HEK293 (cell line): ENCODE measurements around the gene IRGM.

Experiments
- CTCF ChIA-PET: fragments of 350-600 bp; formaldehyde crosslinking; extraction: SDS; loops from one replicate; lab custom pipeline; 2021; ENCODE audit warnings: antibody characterized with exemption; lab: Yijun Ruan, JAX
- POLR2A ChIA-PET: fragments of 300-600 bp; formaldehyde crosslinking; extraction: SDS; loops from one replicate; lab custom pipeline; 2020; ENCODE audit warnings: antibody characterized with exemption, inconsistent platforms; lab: Yijun Ruan, JAX
- H3K27ac ChIP-seq: fragments of 200-500 bp; sonication (Bioruptor generic); 2 replicates; pipeline ENCODE4 v1.5.1; 2014; ENCODE audit warnings: low read depth, low read length, control low read depth, inconsistent platforms; ENCODE audit errors: extremely low read depth
- H3K36me3 ChIP-seq, 2 experiments: fragments of 200-500 bp in 1 of 2; sonication (Bioruptor generic) in 1 of 2; 1 replicate in 1 of 2; 2 replicates in 1 of 2; pipeline ENCODE4 v1.5.1; 2014 to 2017; ENCODE audit warnings: inconsistent platforms in 2 of 2, low read length in 2 of 2; ENCODE audit not compliant: control insufficient read depth in 2 of 2, insufficient read depth in 1 of 2
- H3K4me1 ChIP-seq: fragments of 200-500 bp; sonication (Bioruptor generic); 2 replicates; pipeline ENCODE4 v1.5.1; 2014; ENCODE audit warnings: mild to moderate bottlenecking, low read length, inconsistent platforms; ENCODE audit not compliant: control insufficient read depth, insufficient read depth
- H3K4me3 ChIP-seq: 2 replicates; pipeline ENCODE4 v1.5.1; 2011; ENCODE audit warnings: low read depth, mild to moderate bottlenecking, control low read depth, low read length, moderate library complexity
- H3K9me3 ChIP-seq: fragments of 200-500 bp; sonication (Bioruptor generic); 2 replicates; pipeline ENCODE4 v1.5.1; 2014; ENCODE audit warnings: low read depth, low read length, inconsistent platforms; ENCODE audit not compliant: control insufficient read depth, insufficient read depth
- GFI1B ChIP-seq: fragments of 450-650 bp; formaldehyde crosslinking; IDR thresholded peaks from 2 replicates; pipeline ENCODE4 v1.5.1; 2016; ENCODE audit warnings: missing biosample characterization, missing genetic modification characterization
- HOXC10 ChIP-seq: sonication (generic); formaldehyde crosslinking; IDR thresholded peaks from 2 replicates; pipeline ENCODE4 v1.8.1; 2023; ENCODE audit warnings: mild to moderate bottlenecking, missing genetic modification reagents
- KLF1 ChIP-seq: fragments of 450-650 bp; formaldehyde crosslinking; IDR thresholded peaks from 2 replicates; pipeline ENCODE4 v1.5.1; 2016; ENCODE audit warnings: missing biosample characterization, missing genetic modification characterization
- PRDM1 ChIP-seq: fragments of 450-650 bp; formaldehyde crosslinking; IDR thresholded peaks from 2 replicates; pipeline ENCODE4; 2016; ENCODE audit warnings: missing biosample characterization, missing genetic modification characterization
- SP2 ChIP-seq: fragments of 450-650 bp; formaldehyde crosslinking; IDR thresholded peaks from 2 replicates; pipeline ENCODE4 v1.5.1; 2016; ENCODE audit warnings: missing biosample characterization, missing genetic modification characterization
- ZBTB44 ChIP-seq: fragments of 450-650 bp; IDR thresholded peaks from 2 replicates; pipeline ENCODE4 v1.5.1; 2018; ENCODE audit warnings: missing biosample characterization, mild to moderate bottlenecking, missing genetic modification characterization
- ZBTB7A ChIP-seq: fragments of 450-650 bp; formaldehyde crosslinking; IDR thresholded peaks from 2 replicates; pipeline ENCODE4 v1.5.1; 2016; ENCODE audit warnings: low read depth, missing biosample characterization, missing genetic modification characterization
- ZFHX2 ChIP-seq: fragments of 450-650 bp; formaldehyde crosslinking; conservative IDR thresholded peaks from 2 replicates; pipeline ENCODE4 v1.5.1; 2016; ENCODE audit warnings: missing biosample characterization, missing genetic modification characterization
- ZNF174 ChIP-seq: fragments of 450-650 bp; formaldehyde crosslinking; IDR thresholded peaks from 2 replicates; pipeline ENCODE4 v1.5.0; 2017; ENCODE audit warnings: missing biosample characterization, mild to moderate bottlenecking, missing genetic modification characterization
- ZNF175 ChIP-seq: fragments of 450-650 bp; formaldehyde crosslinking; IDR thresholded peaks from 2 replicates; pipeline ENCODE4 v1.5.1; 2016; ENCODE audit warnings: missing biosample characterization, missing genetic modification characterization
- ZNF37A ChIP-seq: fragments of 450-650 bp; IDR thresholded peaks from 2 replicates; pipeline ENCODE4 v1.5.1; 2018; ENCODE audit warnings: missing biosample characterization, missing genetic modification characterization
- ZNF416 ChIP-seq: fragments of 450-650 bp; formaldehyde crosslinking; IDR thresholded peaks from 2 replicates; pipeline ENCODE4 v1.5.1; 2016; ENCODE audit warnings: missing biosample characterization, missing genetic modification characterization
- ZNF473 ChIP-seq: fragments of 450-650 bp; formaldehyde crosslinking; IDR thresholded peaks from 2 replicates; pipeline ENCODE4 v1.5.1; 2017; ENCODE audit warnings: missing biosample characterization, missing genetic modification characterization
- ZNF510 ChIP-seq: fragments of 450-650 bp; formaldehyde crosslinking; IDR thresholded peaks from 2 replicates; pipeline ENCODE4 v1.5.1; 2018; ENCODE audit warnings: mild to moderate bottlenecking, missing genetic modification characterization, missing biosample characterization; ENCODE audit not compliant: insufficient replicate concordance
- ZNF610 ChIP-seq: fragments of 450-650 bp; formaldehyde crosslinking; IDR thresholded peaks from 2 replicates; pipeline ENCODE4 v1.5.1; 2016; ENCODE audit warnings: missing biosample characterization, missing genetic modification characterization, borderline replicate concordance
- ZNF621 ChIP-seq: fragments of 450-650 bp; formaldehyde crosslinking; IDR thresholded peaks from 2 replicates; pipeline ENCODE4 v1.5.1; 2017; ENCODE audit warnings: missing biosample characterization, missing genetic modification characterization
- TF ChIP-seq, protein P1 (sequence below): fragments of 450-650 bp; formaldehyde crosslinking; IDR thresholded peaks from 2 replicates; pipeline ENCODE4 v1.5.1; 2016; ENCODE audit warnings: missing biosample characterization, missing genetic modification characterization
- TF ChIP-seq, protein P2 (sequence below): fragments of 450-650 bp; IDR thresholded peaks from 2 replicates; pipeline ENCODE4 v1.5.1; 2018; ENCODE audit warnings: missing biosample characterization, missing genetic modification characterization

Gene IRGM

GRCh38 chr5:150801117-150801927 lies 45.0 kb upstream of the IRGM start (continued):
- no peak for TF ChIP-seq PRDM1 (tag by site-specific recombination)
- TF ChIP-seq, all 188 proteins: peak for 17

DNA sequence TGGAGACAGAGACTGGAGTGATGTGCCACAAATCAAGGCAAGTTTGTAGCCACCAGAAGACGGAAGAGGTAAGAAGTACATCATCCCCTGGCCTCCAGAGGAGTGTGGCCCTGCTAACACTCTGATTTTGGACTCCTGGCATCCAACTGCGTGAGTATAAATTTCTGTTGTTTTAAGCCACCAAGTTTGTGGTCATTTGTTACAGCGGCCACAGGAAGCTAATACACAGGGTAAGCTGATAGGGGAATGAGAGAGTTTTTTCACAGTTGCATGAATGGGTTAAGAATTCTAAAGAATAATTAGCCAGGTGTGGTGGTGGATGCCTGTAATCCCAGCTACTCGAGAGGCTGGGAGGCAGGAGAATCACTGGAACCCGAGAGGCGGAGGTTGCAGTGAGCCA lies 41.9 kb upstream of the IRGM start:
- ChIA-PET CTCF (interaction anchor here (0.8 to 1.1 kb wide), 2 partner anchors 69 to 1455 kb away, joined by 3 to 4 read pairs; no protein-coding TSS in a partner anchor), POLR2A (no interaction called here)
- Histone ChIP-seq H3K27ac (no peak overlapping the region), H3K4me1 (peaks cover 2% of the 10 kb centered on the region; the same call in 1 of the 2 replicates), H3K36me3 (no peaks in the 10 kb centered on the region), H3K4me3 (no peak overlapping the region), H3K9me3 (no peaks in the 10 kb centered on the region)
- TF ChIP-seq ZNF610 (tag by site-specific recombination) (no peak), ZNF175 (tag by site-specific recombination) (no peak), KLF1 (tag by site-specific recombination) (no peak), SP2 (tag by site-specific recombination) (no peak), ZNF621 (tag by site-specific recombination) (no peak)

GRCh38 chr5:150809363-150809762 lies 37.0 kb upstream of the IRGM start:
- ChIA-PET POLR2A (no interaction called here), CTCF (interaction anchor here (4.0 kb wide), 1 partner anchor 8 kb away, joined by 33 read pairs; no protein-coding TSS in a partner anchor)
- Histone ChIP-seq H3K27ac (no peak overlapping the region), H3K9me3 (no peaks in the 10 kb centered on the region), H3K36me3 (no peaks in the 10 kb centered on the region), H3K4me1 (peaks cover 2% of the 10 kb centered on the region; the same call in 1 of the 2 replicates), H3K4me3 (no peak overlapping the region)
- no peak for TF ChIP-seq ZBTB44
- TF ChIP-seq HOXC10 (CRISPR knock-in tag), result no peak
- no peak for TF ChIP-seq ZNF610 (tag by site-specific recombination)
- no peak for TF ChIP-seq ZFHX2
- no peak for TF ChIP-seq ZNF37A (tag by site-specific recombination)
- TF ChIP-seq, protein P1, sequence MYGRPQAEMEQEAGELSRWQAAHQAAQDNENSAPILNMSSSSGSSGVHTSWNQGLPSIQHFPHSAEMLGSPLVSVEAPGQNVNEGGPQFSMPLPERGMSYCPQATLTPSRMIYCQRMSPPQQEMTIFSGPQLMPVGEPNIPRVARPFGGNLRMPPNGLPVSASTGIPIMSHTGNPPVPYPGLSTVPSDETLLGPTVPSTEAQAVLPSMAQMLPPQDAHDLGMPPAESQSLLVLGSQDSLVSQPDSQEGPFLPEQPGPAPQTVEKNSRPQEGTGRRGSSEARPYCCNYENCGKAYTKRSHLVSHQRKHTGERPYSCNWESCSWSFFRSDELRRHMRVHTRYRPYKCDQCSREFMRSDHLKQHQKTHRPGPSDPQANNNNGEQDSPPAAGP (tag by site-specific recombination), result no peak
- no peak for TF ChIP-seq ZBTB7A (tag by site-specific recombination)
- no peak for TF ChIP-seq ZNF416 (tag by site-specific recombination)
- no peak for TF ChIP-seq ZNF174
- no peak for TF ChIP-seq ZNF473 (tag by site-specific recombination)
- TF ChIP-seq KLF1 (tag by site-specific recombination), result no peak
- TF ChIP-seq, protein P2, sequence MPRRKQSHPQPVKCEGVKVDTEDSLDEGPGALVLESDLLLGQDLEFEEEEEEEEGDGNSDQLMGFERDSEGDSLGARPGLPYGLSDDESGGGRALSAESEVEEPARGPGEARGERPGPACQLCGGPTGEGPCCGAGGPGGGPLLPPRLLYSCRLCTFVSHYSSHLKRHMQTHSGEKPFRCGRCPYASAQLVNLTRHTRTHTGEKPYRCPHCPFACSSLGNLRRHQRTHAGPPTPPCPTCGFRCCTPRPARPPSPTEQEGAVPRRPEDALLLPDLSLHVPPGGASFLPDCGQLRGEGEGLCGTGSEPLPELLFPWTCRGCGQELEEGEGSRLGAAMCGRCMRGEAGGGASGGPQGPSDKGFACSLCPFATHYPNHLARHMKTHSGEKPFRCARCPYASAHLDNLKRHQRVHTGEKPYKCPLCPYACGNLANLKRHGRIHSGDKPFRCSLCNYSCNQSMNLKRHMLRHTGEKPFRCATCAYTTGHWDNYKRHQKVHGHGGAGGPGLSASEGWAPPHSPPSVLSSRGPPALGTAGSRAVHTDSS (tag by site-specific recombination), result no peak
- no peak for TF ChIP-seq ZNF510 (tag by site-specific recombination)
- no peak for TF ChIP-seq GFI1B
